GM12878 (cell line): ENCODE results near the gene RNU5B-1. TPM values are rescaled to one million over a fixed set of nuclear protein-coding genes. Genes with fewer than 3 reads are reported as not detected.

Experiments used
- BHLHE40 ChIP-seq, 2 experiments: fragments of 450-650 bp in 1 of 2; IDR thresholded peaks; 2 replicates each; pipeline ENCODE4 v1.6.1; 2011 to 2017; ENCODE audit warnings: low read depth in 2 of 2, borderline replicate concordance in 1 of 2, improper control_type of control experiment in 1 of 2, low read length in 1 of 2, mild to moderate bottlenecking in 1 of 2
- CBX3 ChIP-seq: fragments of 200-600 bp; sonication (generic); IDR thresholded peaks from 2 replicates; pipeline ENCODE4 v1.6.1; 2016; ENCODE audit warnings: low read depth, borderline replicate concordance
- CTCF ChIP-seq, 3 experiments: IDR thresholded peaks in 2 of 3; conservative IDR thresholded peaks in 1 of 3; 2 replicates each; pipeline ENCODE4 v1.5.1; 2011; ENCODE audit warnings: low read depth in 3 of 3, low read length in 3 of 3, mild to moderate bottlenecking in 3 of 3, control low read depth in 2 of 3, moderate library complexity in 2 of 3, inconsistent platforms in 1 of 3, mixed read lengths in 1 of 3; ENCODE audit not compliant: control insufficient read depth in 2 of 3, insufficient read depth in 1 of 3; ENCODE audit errors: extremely low read depth in 1 of 3
- ETV6 ChIP-seq, 2 experiments: fragments of 450-650 bp in 1 of 2; IDR thresholded peaks in 1 of 2; conservative IDR thresholded peaks in 1 of 2; 2 replicates each; pipeline ENCODE4 v1.6.1; 2014; ENCODE audit warnings: antibody characterized with exemption in 1 of 2, borderline replicate concordance in 1 of 2, low read depth in 1 of 2, mild to moderate bottlenecking in 1 of 2, moderate library complexity in 1 of 2
- JUNB ChIP-seq: IDR thresholded peaks from 2 replicates; pipeline ENCODE4 v1.6.1; 2016; ENCODE audit warnings: antibody characterized with exemption, mild to moderate bottlenecking
- PAX8 ChIP-seq: fragments of 450-650 bp; IDR thresholded peaks from 2 replicates; pipeline ENCODE4 v1.6.1; 2017; ENCODE audit warnings: mild to moderate bottlenecking, moderate library complexity
- PRDM15 ChIP-seq: fragments of 450-650 bp; formaldehyde crosslinking; IDR thresholded peaks from 2 replicates; pipeline ENCODE4 v1.4.0; 2020; ENCODE audit warnings: mild to moderate bottlenecking, moderate library complexity
- RCOR1 ChIP-seq: conservative IDR thresholded peaks from 2 replicates; pipeline ENCODE4 v1.6.1; 2012; ENCODE audit warnings: low read depth, low read length, improper control_type of control experiment
- SREBF1 ChIP-seq: IDR thresholded peaks from 2 replicates; pipeline ENCODE4 v1.6.1; 2012; ENCODE audit warnings: mild to moderate bottlenecking, low read length
- STAT3 ChIP-seq: IDR thresholded peaks from 2 replicates; pipeline ENCODE4 v1.6.1; 2011; ENCODE audit warnings: low read depth, low read length, improper control_type of control experiment
- TCF3 ChIP-seq: IDR thresholded peaks from 2 replicates; pipeline ENCODE4 v1.6.1; 2012; ENCODE audit warnings: low read depth, mild to moderate bottlenecking, low read length, borderline replicate concordance; ENCODE audit not compliant: insufficient read depth
- YY1 ChIP-seq: IDR thresholded peaks from 2 replicates; pipeline ENCODE4 v1.6.1; 2011; ENCODE audit warnings: low read depth, mild to moderate bottlenecking, low read length
- ZBTB4 ChIP-seq: fragments of 450-650 bp; formaldehyde crosslinking; IDR thresholded peaks from 2 replicates; pipeline ENCODE4 v1.4.0; 2022; ENCODE audit warnings: mild to moderate bottlenecking, moderate library complexity
- ZNF592 ChIP-seq: fragments of 450-650 bp; IDR thresholded peaks from 2 replicates; pipeline ENCODE4 v1.6.1; 2017; ENCODE audit warnings: mild to moderate bottlenecking, moderate library complexity
- polyA plus RNA-seq, 11 experiments: library from polyadenylated mRNA; depleted of rRNA in 4 of 11; unstranded in 6 of 11; stranded (reverse) in 5 of 11; fragments of >200 nt; fragmentation: Nextera tagmentation in 4 of 11; fragmentation: Illumina TruSeq in 1 of 11; extraction: Ambion mirVana in 4 of 11; extraction: Trizol in 1 of 11; gene quantifications; 1 replicate in 1 of 11; 2 replicates in 10 of 11; pipeline versions ENCODE4 v1.2.1 to v1.2.3, GENCODE V29; 2011 to 2016; ENCODE audit warnings: inconsistent platforms in 2 of 11, missing spikeins in 2 of 11, low read depth in 1 of 11
- total RNA-seq, 4 experiments: library from RNA; depleted of rRNA in 3 of 4; stranded (reverse); fragments of >200 nt in 3 of 4; fragmentation: Illumina TruSeq in 1 of 4; extraction: Trizol in 1 of 4; gene quantifications; 2 replicates each; pipeline versions ENCODE4 v1.2.1 to v1.2.3, GENCODE V29; 2013 to 2021

RNU5B-1 gene
- total and polyA plus RNA-seq, 10 of the 15 experiments (the other 5 are each of a cell fraction or from before 2014, with no cell fraction given), result 19.1 TPM; not detected in 9

DNA sequence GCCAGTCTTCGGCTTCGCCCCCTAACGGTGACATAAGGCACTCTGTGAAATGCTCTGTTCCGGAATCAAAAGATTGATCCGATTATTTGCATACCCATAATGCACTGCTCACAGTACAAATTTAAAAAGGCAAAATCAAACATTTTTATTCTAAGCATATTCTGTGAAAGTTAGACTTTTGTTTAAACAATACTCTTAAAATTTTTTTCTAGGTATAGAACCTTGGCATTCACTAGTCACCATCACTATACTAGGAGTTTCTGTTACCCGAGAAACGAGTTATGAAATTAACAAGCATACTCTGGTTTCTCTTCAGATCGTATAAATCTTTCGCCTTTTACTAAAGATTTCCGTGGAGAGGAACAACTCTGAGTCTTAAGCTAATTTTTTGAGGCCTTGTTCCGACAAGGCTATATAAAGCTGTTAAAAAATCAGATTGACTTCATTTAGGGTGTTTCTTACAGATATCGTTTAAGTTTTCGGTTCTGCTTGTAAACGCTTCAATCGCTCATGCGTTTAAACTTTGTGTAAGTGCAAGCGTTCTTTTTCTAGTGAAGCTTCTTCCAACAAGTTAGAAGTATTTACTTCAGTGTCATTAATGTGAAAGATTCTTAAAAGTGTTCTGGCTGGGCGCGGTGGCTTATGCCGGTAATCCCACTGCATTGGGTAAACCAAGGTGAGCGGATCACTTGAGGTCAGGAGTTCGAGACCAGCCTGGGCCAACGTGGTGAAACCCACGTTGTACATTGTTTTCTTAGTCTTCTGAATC, at the start of gene RNU5B-1 (continued):
- TF ChIP-seq CTCF (IDR thresholded peaks at IDR 0.05 in 2 of 3, conservative IDR thresholded peaks at IDR 0.05 in 1 of 3; ENCODE audit: control insufficient read depth in 2 of 3, extremely low read depth in 1 of 3, insufficient read depth in 1 of 3, low read depth in 3 of 3, low read length in 3 of 3), result peak; percentile 82 to 91 (median 89)
- TF ChIP-seq CBX3, result no peak
- TF ChIP-seq RCOR1, result peak; percentile 87; the same call in 1 of the 2 replicates
- TF ChIP-seq ZBTB4 (CRISPR knock-in tag), result peak; percentile 96
- TF ChIP-seq SREBF1, result no peak
- peak; percentile 60 for TF ChIP-seq YY1
- TF ChIP-seq JUNB, result peak; percentile 79
- TF ChIP-seq TCF3, result peak; percentile 94; the same call in 1 of the 2 replicates
- peak in 1 of 2 experiments; percentile 83; a peak in 1 of 4 replicates for TF ChIP-seq ETV6 (conservative IDR thresholded peaks at IDR 0.05 in 1 of 2, IDR thresholded peaks at IDR 0.05 in 1 of 2; ENCODE audit: borderline replicate concordance in 1 of 2, low read depth in 1 of 2)
- TF ChIP-seq BHLHE40 (IDR thresholded peaks at IDR 0.05; ENCODE audit: borderline replicate concordance in 1 of 2, low read depth in 2 of 2, low read length in 1 of 2), result peak; percentile 38 to 76; a peak in 3 of 4 replicates
- TF ChIP-seq PAX8, result peak; percentile 87
- peak; percentile 20 for TF ChIP-seq STAT3
- TF ChIP-seq ZNF592, result peak; percentile 97
- TF ChIP-seq PRDM15 (CRISPR knock-in tag), result peak; percentile 97
